Measurements from ENCODE around the gene INTS7. TPM values are rescaled to one million over a fixed set of nuclear protein-coding genes. Genes with fewer than 3 reads are reported as not detected.

Gene INTS7
- total and polyA plus RNA-seq, 9 of the 15 experiments (the other 6 are each of a cell fraction or from before 2014, with no cell fraction given), result 27.3 to 68.4 (median 40.4) TPM

GRCh38 chr1:212035123-212035834 lies at the start of gene INTS7, which contains the start of gene DTL (continued):
- no peak for TF ChIP-seq NFE2L1 (tag; IDR thresholded peaks at IDR 0.05; ENCODE audit: borderline replicate concordance, low read depth)
- TF ChIP-seq NFIC (IDR thresholded peaks at IDR 0.05), result peak; percentile 57
- TF ChIP-seq PATZ1 (CRISPR knock-in tag; IDR thresholded peaks at IDR 0.05; ENCODE audit: borderline replicate concordance), result no peak
- no peak for TF ChIP-seq PBX2 (CRISPR knock-in tag; IDR thresholded peaks at IDR 0.05; ENCODE audit: low read depth)
- TF ChIP-seq PBX2 (tag; conservative IDR thresholded peaks at IDR 0.05; ENCODE audit: low read depth), result no peak
- peak; percentile 94 for TF ChIP-seq L3MBTL2 (IDR thresholded peaks at IDR 0.05)
- TF ChIP-seq ZNF318 (IDR thresholded peaks at IDR 0.05; ENCODE audit: borderline replicate concordance in 1 of 2, low read depth in 1 of 2), result peak in 1 of 2 experiments; percentile 76; a peak in 1 of 4 replicates
- TF ChIP-seq, protein P1, sequence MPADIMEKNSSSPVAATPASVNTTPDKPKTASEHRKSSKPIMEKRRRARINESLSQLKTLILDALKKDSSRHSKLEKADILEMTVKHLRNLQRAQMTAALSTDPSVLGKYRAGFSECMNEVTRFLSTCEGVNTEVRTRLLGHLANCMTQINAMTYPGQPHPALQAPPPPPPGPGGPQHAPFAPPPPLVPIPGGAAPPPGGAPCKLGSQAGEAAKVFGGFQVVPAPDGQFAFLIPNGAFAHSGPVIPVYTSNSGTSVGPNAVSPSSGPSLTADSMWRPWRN (IDR thresholded peaks at IDR 0.05; ENCODE audit: low read depth), result 0 out of 2 replicates have a peak, but pooled peaks have one; percentile 15
- TF ChIP-seq CREB1 (IDR thresholded peaks at IDR 0.05), result peak; percentile 91
- peak; percentile 94 for TF ChIP-seq CREB1 (CRISPR knock-in tag; IDR thresholded peaks at IDR 0.05)
- TF ChIP-seq, protein P2, sequence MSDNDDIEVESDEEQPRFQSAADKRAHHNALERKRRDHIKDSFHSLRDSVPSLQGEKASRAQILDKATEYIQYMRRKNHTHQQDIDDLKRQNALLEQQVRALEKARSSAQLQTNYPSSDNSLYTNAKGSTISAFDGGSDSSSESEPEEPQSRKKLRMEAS (CRISPR knock-in tag; IDR thresholded peaks at IDR 0.05), result peak; percentile 87
- TF ChIP-seq NFATC3 (IDR thresholded peaks at IDR 0.05), result peak; percentile 83; the same call in 1 of the 2 replicates

Data from K562 (cell line).